Superior temporal gyrus (tissue), 1 donor: ENCODE measurements around the gene SNRNP48.

Experiments used
- DNase-seq: peaks from one replicate; pipeline ENCODE4 v3.0.0-alpha.2; 2016; ENCODE audit errors: extremely low spot score

Gene SNRNP48

GRCh38 chr6:7642791-7643190, 52.8 kb downstream of the SNRNP48 start:
- no peak for DNase-seq

- DNase-seq = no peak
These were observed 54.4 kb downstream of the SNRNP48 start for GRCh38 chr6:7644417-7644816.

GRCh38 chr6:7646394-7646793, 56.4 kb downstream of the SNRNP48 start:
- no peak for DNase-seq

GRCh38 chr6:7647504-7647903, 57.5 kb downstream of the SNRNP48 start:
- no peak for DNase-seq

GRCh38 chr6:7649037-7649810, 59.2 kb downstream of the SNRNP48 start:
- DNase-seq = no peak

- no peak for DNase-seq
These were observed 60.9 kb downstream of the SNRNP48 start for GRCh38 chr6:7650878-7651277.

- DNase-seq = no peak
These were observed 63.0 kb downstream of the SNRNP48 start for GRCh38 chr6:7652957-7653356.

GRCh38 chr6:7656355-7656754, 66.4 kb downstream of the SNRNP48 start:
- no peak for DNase-seq

GRCh38 chr6:7658543-7658942, 68.5 kb downstream of the SNRNP48 start:
- no peak for DNase-seq

GRCh38 chr6:7661364-7661763, 71.4 kb downstream of the SNRNP48 start:
- DNase-seq = no peak
